ENCODE measurements around the gene ARHGAP5.

ARHGAP5 gene, protein sequence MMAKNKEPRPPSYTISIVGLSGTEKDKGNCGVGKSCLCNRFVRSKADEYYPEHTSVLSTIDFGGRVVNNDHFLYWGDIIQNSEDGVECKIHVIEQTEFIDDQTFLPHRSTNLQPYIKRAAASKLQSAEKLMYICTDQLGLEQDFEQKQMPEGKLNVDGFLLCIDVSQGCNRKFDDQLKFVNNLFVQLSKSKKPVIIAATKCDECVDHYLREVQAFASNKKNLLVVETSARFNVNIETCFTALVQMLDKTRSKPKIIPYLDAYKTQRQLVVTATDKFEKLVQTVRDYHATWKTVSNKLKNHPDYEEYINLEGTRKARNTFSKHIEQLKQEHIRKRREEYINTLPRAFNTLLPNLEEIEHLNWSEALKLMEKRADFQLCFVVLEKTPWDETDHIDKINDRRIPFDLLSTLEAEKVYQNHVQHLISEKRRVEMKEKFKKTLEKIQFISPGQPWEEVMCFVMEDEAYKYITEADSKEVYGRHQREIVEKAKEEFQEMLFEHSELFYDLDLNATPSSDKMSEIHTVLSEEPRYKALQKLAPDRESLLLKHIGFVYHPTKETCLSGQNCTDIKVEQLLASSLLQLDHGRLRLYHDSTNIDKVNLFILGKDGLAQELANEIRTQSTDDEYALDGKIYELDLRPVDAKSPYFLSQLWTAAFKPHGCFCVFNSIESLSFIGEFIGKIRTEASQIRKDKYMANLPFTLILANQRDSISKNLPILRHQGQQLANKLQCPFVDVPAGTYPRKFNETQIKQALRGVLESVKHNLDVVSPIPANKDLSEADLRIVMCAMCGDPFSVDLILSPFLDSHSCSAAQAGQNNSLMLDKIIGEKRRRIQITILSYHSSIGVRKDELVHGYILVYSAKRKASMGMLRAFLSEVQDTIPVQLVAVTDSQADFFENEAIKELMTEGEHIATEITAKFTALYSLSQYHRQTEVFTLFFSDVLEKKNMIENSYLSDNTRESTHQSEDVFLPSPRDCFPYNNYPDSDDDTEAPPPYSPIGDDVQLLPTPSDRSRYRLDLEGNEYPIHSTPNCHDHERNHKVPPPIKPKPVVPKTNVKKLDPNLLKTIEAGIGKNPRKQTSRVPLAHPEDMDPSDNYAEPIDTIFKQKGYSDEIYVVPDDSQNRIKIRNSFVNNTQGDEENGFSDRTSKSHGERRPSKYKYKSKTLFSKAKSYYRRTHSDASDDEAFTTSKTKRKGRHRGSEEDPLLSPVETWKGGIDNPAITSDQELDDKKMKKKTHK (N-terminal part only)

DNA sequence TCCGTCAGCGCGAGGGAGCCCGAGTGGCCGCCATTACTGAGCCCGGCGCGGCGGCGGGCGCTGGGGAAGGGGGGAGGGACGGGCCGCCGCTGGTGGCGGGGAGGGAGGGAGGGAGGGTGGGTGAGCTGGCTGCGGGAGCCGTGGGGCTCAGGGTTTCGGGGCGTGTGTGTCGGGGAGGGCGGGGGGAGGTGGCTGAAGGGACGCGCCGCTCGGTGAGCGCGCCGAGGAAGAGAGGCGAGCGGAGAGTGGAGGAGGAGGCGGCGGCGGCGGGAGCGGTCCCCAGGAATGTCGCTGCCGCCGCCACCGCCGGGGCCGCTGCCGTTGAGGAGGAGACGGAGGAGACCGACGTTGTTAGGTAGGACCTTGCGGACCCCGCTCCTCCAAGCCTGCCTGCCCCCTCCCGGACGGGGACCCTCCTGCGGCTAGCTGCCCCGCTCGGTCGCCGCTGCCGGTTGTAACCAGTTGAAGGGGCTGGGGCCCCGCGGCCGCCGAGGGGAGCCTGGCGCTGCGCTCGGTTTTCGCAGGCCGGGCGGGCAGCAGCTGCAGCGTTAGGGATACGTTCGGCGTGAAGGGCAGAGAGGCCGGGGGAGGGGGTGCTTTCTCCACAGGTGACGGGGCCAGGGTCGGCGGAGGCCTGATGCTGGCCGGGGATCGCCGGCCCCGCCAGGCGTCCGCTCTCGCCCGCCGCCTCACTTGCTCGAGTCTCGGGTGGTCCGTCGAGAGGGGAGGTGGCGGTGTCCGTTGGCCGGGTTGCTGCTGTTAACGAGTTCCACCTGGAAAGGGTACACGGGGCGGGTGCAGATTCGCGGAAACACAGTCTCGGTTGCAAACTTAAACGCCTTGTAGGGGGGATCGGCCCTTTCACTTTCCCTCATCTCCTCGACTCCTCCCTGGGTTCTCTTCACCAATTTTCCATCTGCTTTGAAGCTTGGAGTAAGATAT, at the start of gene ARHGAP5:
ARHGAP5 (plus strand) TSS at position 224 of the 942 bp plus-strand sequence. CDS start 13,366 bp downstream, outside the sequence.
- no peaks in the 10 kb centered on the region for H3K9me3 Mint-ChIP-seq
- peak; percentile 63 for ATAC-seq
- H3K27me3 Mint-ChIP-seq: no peaks in the 10 kb centered on the region
- peaks cover 6% of the 10 kb centered on the region for H3K36me3 Mint-ChIP-seq
- peak within 1 kb of the TSS; percentile 94 for H3K4me3 Mint-ChIP-seq
- H3K27ac Mint-ChIP-seq: peak within 1 kb of the TSS; percentile 90
- peaks cover 34% of the 10 kb centered on the region for H3K4me1 Mint-ChIP-seq

DNA sequence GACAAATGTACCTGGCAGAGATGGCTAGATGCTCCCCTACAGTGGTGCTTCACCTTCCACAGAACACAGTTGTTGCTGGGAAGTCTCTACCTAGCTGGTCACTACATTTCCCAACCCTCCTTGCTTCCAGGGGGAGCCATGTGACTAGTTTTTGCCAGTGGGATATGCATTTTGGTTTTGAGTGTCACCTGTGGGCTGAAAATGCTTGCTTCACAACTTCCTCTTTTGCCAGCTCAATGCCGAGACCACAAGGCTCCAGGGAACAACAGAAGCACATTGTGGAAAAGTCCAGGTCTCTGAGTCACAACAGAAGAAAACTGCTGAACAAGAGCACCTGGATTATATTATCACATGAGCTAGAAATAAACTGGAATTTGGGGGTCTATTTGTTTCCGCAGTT, 48.5 kb upstream of the ARHGAP5 start:
- Mint-ChIP-seq H3K27me3 (peaks cover 19% of the 10 kb centered on the region), H3K4me1 (peaks cover 13% of the 10 kb centered on the region), H3K36me3 (no peaks in the 10 kb centered on the region), H3K4me3 (no peak overlapping the region), H3K9me3 (no peaks in the 10 kb centered on the region), H3K27ac (no peak overlapping the region)
- ATAC-seq: peak; percentile 74

DNA sequence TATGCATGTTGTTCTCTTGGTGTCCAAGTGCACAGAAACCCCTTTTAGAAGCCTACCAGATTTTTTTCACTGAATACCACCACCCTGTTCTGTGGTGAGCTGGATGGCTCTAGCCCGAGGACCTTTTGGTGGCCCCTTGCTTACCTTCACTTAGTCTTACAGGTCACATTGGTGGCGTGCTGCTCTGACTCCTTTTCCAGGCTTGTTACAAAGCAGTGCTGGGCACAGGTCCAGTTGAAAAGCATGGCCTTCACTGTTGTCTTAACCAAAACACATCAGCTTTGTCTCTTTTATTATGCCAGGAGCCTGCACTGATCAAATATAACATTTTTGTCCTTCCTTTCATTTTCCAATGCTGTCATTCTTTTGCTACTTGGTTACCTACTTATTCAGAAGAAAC, 43.6 kb upstream of the ARHGAP5 start:
- Mint-ChIP-seq H3K36me3 (no peaks in the 10 kb centered on the region), H3K27ac (no peak overlapping the region), H3K27me3 (no peaks in the 10 kb centered on the region), H3K9me3 (no peaks in the 10 kb centered on the region), H3K4me3 (no peak overlapping the region), H3K4me1 (peaks cover 8% of the 10 kb centered on the region)
- no peak for ATAC-seq

DNA sequence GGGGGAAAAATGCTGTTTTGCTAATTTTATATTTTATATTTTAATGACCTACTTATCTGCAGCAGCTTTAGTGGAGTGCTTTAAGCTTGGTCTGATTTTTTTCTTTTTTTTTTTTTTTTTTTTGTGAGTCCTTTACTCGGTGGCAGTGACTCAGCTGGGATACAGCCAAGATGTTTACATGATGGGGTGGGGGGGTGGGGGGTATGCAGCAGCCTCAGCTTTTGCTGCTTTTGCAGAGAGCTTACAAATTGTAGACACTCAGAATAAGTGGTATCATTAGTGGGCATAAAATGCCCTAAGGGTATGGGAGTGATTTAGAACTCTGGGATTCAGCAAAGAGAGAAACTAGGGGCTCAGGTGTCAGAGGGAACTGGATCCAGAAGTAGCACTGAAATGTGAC, 38.2 kb upstream of the ARHGAP5 start:
- no peaks in the 10 kb centered on the region for H3K4me1 Mint-ChIP-seq
- H3K36me3 Mint-ChIP-seq: no peaks in the 10 kb centered on the region
- no peak overlapping the region for H3K4me3 Mint-ChIP-seq
- no peak for ATAC-seq
- no peak overlapping the region for H3K27ac Mint-ChIP-seq
- H3K9me3 Mint-ChIP-seq: no peaks in the 10 kb centered on the region
- H3K27me3 Mint-ChIP-seq: no peaks in the 10 kb centered on the region

DNA sequence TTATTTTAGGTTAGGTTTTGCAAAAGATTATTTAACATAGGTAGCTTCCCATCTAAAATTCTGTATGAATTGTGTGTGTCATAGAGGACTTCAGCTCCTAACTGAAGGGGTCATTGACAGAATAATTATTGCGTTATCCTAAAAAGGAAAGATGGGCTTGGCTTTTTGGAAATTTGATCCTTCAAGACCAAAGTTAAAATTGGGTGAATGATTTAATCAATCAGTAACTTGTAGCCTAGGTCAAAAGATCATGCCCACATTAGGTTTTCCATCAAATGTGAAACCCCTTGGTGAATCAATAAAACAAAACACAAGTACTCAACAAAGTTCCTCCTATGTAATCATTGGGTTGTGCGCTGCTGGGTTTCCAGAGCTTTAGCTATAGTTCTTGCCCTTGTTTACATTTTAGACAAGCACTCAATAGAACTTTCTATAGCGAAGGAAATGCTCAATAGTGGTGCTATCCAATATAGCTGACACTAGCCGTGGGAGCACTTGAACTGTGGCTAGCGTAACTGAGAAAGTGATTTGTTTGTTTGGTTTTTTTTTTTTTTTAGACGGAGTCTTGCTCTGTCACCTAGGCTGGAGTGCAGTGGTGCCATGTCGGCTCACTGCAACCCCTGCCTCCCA, 37.6 kb upstream of the ARHGAP5 start:
- ATAC-seq: no peak
- no peak overlapping the region for H3K4me3 Mint-ChIP-seq
- no peaks in the 10 kb centered on the region for H3K4me1 Mint-ChIP-seq
- no peaks in the 10 kb centered on the region for H3K27me3 Mint-ChIP-seq
- H3K36me3 Mint-ChIP-seq: no peaks in the 10 kb centered on the region
- H3K9me3 Mint-ChIP-seq: no peaks in the 10 kb centered on the region
- no peak overlapping the region for H3K27ac Mint-ChIP-seq

DNA sequence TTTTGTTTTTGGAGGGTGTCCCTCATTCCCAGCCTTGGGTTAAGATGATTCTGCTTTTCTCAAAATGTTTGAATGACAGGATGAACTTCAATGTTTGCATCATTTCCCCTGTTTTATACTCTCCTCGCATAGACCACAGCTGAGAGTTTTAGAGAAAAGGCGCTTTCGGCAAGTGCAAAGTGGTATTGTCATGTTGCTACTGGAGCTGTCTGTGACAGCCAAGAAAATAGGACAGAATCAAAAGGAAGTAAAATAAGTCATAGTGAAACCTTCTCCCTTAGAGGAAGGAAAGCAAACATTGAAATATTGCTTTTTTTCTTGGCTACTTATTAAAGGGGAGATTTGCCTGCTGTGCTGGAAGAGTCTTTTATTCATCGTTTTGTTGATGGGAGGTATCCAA, 33.5 kb upstream of the ARHGAP5 start:
- H3K27me3 Mint-ChIP-seq: no peaks in the 10 kb centered on the region
- H3K9me3 Mint-ChIP-seq: no peaks in the 10 kb centered on the region
- H3K4me3 Mint-ChIP-seq: no peak overlapping the region
- ATAC-seq: no peak
- H3K36me3 Mint-ChIP-seq: no peaks in the 10 kb centered on the region
- peaks cover 6% of the 10 kb centered on the region for H3K4me1 Mint-ChIP-seq
- no peak overlapping the region for H3K27ac Mint-ChIP-seq

DNA sequence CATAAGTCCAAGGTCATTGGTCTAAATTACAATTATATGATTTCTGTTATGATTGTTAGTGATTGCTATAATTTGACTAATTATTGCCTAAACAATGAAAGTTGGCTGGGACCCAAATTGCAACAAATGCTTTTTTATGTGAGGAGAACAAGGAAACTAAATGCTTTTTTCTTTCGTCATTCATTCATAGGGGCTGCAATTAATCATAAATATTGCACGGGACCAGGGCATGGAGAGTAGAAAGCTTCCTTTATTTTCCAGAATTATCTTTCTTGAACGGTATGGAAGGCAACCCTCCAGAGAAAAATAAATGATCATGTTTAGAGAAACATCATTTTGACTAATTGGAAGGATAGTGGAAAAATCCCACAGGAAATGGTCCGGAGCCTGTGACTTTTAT, 32.6 kb upstream of the ARHGAP5 start:
- Mint-ChIP-seq H3K9me3 (no peaks in the 10 kb centered on the region), H3K27ac (no peak overlapping the region), H3K36me3 (no peaks in the 10 kb centered on the region), H3K27me3 (no peaks in the 10 kb centered on the region), H3K4me1 (peaks cover 11% of the 10 kb centered on the region), H3K4me3 (no peak overlapping the region)
- ATAC-seq: no peak

DNA sequence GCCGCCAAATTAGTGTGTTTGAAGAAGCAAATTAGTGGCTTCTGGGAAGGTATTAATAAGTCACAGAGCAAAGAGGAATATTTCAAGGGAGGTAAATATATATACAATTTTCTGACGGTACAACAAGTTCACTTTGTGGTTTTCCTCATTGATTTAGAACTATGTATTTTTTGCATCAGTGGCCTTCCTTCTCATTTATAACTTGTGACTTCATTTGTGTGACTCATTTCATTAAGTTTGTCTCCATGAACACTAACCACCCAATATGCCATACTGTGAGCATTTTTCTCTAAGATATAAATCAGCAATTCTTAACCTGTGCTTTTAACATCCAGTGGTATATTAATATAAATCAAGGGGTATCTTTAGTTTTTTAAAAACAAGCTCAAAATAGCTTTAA, 29.3 kb upstream of the ARHGAP5 start:
- H3K4me1 Mint-ChIP-seq: peaks cover 22% of the 10 kb centered on the region
- no peaks in the 10 kb centered on the region for H3K36me3 Mint-ChIP-seq

DNA sequence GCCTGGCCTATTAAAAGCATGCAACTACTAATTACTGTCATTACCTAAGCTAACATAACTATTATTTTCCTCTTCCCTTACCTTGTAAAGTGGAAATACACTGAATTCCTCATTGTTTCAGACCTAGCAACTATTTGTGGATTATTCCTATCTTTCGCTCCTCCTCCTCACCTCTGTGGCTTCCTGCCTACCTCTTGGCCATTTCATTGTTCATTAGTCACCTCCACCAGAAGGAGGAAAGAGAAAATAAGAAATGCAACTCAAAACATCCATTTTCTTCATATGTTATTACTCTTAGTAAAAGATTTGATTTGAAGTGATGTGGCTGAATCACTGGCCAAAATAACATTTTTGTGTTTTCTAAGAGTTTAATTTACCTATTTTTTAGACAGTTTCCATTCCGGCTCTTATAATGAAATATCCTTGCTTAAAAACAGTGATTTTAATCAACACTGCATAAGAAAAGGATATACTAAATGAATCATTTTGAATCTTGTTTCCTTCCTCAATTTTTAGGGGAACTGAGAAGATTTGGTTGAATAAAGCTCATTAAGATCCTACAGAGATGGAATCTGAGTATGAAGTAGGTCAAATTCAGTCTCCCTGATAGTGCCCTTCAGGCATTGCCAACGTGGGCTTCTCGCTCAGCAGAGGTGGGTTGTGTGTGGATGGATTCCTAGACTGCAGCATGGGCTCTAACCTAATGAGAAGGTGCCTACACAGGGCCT, 27.6 kb upstream of the ARHGAP5 start:
- peak; percentile 92 for ATAC-seq
- no peaks in the 10 kb centered on the region for H3K36me3 Mint-ChIP-seq
- H3K9me3 Mint-ChIP-seq: peaks cover 1% of the 10 kb centered on the region
- H3K4me3 Mint-ChIP-seq: no peak overlapping the region
- H3K4me1 Mint-ChIP-seq: peaks cover 22% of the 10 kb centered on the region
- no peaks in the 10 kb centered on the region for H3K27me3 Mint-ChIP-seq
- H3K27ac Mint-ChIP-seq: peak overlapping the region; percentile 28

More for the DNA sequence above, 29.3 kb upstream of the ARHGAP5 start:
- Mint-ChIP-seq H3K27ac (no peak overlapping the region), H3K9me3 (no peaks in the 10 kb centered on the region), H3K4me3 (no peak overlapping the region), H3K27me3 (no peaks in the 10 kb centered on the region)
- ATAC-seq: no peak

DNA sequence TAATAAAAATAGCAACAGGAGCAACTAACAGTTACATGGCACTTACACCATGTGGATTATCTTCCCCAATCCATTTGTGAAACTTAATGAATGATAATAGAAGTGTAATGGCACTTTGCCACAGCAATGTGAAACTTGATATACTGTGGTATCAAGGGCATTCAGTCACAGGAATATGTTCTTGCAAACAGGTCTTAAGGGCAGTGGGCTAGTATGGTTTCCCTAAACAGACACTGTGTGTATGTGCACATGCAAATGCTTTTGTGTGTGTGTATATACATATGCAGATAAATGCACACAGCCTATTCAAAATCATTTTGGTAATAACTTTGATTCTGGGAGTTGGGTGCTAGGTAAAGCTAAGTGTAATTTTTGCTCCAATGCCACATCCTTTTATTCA, 26.2 kb upstream of the ARHGAP5 start:
- Mint-ChIP-seq H3K9me3 (peaks cover 3% of the 10 kb centered on the region), H3K36me3 (no peaks in the 10 kb centered on the region), H3K4me3 (no peak overlapping the region), H3K4me1 (peaks cover 22% of the 10 kb centered on the region), H3K27ac (no peak overlapping the region), H3K27me3 (no peaks in the 10 kb centered on the region)
- no peak for ATAC-seq

DNA sequence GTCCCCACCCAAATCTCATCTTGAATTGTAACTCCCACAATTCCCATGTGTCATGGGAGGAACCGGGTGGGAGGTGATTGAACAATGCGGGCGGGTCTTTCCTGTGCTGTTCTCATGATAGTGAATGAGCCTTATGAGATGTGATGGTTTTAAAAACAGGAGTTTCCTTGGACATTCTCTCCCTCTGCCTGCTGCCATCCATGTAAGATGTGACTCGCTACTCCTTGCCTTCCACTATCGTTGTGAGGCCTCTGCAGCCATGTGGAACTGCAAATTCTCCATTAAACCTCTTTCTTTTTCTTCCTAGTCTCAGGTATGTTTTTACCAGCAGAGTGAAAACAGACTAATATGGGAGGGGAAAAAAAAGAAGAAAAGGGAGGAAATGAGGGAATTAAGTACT, 22.6 kb upstream of the ARHGAP5 start:
- Mint-ChIP-seq H3K4me1 (peaks cover 10% of the 10 kb centered on the region), H3K9me3 (peaks cover 3% of the 10 kb centered on the region), H3K4me3 (no peak overlapping the region), H3K27ac (no peak overlapping the region), H3K36me3 (no peaks in the 10 kb centered on the region), H3K27me3 (no peaks in the 10 kb centered on the region)
- ATAC-seq: no peak

DNA sequence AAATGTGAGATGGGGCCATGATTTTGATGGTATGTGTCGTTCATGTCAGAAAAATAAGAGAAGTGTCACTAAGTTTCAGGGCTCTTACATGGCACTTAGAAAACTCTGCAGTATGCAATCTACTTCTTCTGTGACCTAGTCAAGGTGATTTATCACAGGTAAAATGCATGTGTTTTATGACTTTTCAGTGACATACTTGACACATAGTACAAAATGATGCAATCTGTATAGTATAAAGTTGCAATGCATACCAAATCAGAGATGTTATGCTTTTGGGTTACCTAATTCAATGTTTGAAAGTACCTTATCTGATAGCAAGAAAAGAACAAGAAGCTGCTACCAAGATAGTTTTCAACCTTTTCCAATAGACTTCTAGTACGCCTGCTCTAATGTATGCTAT, 21.9 kb upstream of the ARHGAP5 start:
- Mint-ChIP-seq H3K36me3 (no peaks in the 10 kb centered on the region), H3K27ac (no peak overlapping the region), H3K4me3 (no peak overlapping the region), H3K9me3 (peaks cover 3% of the 10 kb centered on the region), H3K27me3 (no peaks in the 10 kb centered on the region), H3K4me1 (peaks cover 4% of the 10 kb centered on the region)
- ATAC-seq: no peak

DNA sequence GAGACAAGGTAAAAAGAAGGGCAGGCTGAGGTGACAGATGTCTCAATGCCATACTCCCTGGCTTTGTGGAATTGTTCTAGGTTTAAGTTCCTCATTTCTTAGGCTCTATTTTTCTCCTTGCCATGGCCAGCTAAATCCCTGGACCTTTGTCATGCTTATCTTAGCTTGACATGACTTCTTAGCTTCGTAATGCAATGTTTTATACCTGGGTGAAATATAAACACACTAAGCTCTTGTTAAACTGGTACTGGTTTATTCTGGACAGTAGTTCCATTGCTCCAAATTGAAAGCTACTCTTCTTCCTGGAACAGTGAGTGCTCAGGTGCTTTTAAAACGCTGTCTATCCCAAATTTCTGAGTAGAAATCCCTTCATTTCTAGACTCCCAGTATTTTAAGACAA, 17.4 kb upstream of the ARHGAP5 start:
- no peak for ATAC-seq
- Mint-ChIP-seq H3K4me1 (no peaks in the 10 kb centered on the region), H3K27ac (no peak overlapping the region), H3K27me3 (no peaks in the 10 kb centered on the region), H3K36me3 (no peaks in the 10 kb centered on the region), H3K9me3 (no peaks in the 10 kb centered on the region), H3K4me3 (no peak overlapping the region)
